Heart left ventricle (tissue), 13 donors: ENCODE data around the gene AP4E1.

Source experiments
- POLR2A ChIP-seq, 2 donors: fragments of 450-650 bp; IDR thresholded peaks; one replicate each; pipeline ENCODE4 v1.6.1; 2017; ENCODE audit warnings: antibody characterized with exemption in 2 of 2, mild to moderate bottlenecking in 2 of 2, moderate library complexity in 2 of 2
- TF ChIP-seq, protein P1 (sequence below), 12 donors: fragments of 200-600 bp; sonication (generic) in 4 of 12; IDR thresholded peaks; one replicate each; pipeline versions ENCODE4 v1.5.0 to v1.8.0; 2018 to 2022; ENCODE audit warnings: antibody characterized with exemption in 12 of 12, mild to moderate bottlenecking in 5 of 12
- donor health status: ischemic (EF 13 %, LVEDD 7.1; RV severe dilation, severe dysfunction).
- donor health status: DM: no; HTN: yes; CAD: no.
- donor health status: DM: no; HTN: no; CAD: no.
- donor health status: ischemic (EF 25% LVEDD 6.9; RV normal size, moderate dysfunction).
- donor health status: ischemic (EF 25% LVEDD 5.7; RV mildly dilated, moderate dysfunction).
- donor health status: ischemic (EF 35%, LVEDD 5.7; RV mildly dilated, moderate dysfunction).
- donor health status: nonischemic (EF 11% LVEDD 7.7; RV severe dilation, severe dysfunction).
- donor health status: DM: yes; HTN: yes; CAD: no.
- donor health status: PGD.
- donor health status: ischemic (EF 29% LVEDD 5.4; RV normal size, mild dysfunction).
- donor health status: nonischemic (EF 23%, LVEDD 6.1; RV moderate dilation, normal function).

- TF ChIP-seq, protein P1, sequence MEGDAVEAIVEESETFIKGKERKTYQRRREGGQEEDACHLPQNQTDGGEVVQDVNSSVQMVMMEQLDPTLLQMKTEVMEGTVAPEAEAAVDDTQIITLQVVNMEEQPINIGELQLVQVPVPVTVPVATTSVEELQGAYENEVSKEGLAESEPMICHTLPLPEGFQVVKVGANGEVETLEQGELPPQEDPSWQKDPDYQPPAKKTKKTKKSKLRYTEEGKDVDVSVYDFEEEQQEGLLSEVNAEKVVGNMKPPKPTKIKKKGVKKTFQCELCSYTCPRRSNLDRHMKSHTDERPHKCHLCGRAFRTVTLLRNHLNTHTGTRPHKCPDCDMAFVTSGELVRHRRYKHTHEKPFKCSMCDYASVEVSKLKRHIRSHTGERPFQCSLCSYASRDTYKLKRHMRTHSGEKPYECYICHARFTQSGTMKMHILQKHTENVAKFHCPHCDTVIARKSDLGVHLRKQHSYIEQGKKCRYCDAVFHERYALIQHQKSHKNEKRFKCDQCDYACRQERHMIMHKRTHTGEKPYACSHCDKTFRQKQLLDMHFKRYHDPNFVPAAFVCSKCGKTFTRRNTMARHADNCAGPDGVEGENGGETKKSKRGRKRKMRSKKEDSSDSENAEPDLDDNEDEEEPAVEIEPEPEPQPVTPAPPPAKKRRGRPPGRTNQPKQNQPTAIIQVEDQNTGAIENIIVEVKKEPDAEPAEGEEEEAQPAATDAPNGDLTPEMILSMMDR (IDR thresholded peaks at IDR 0.05): no peak
- no peak for TF ChIP-seq POLR2A (IDR thresholded peaks at IDR 0.05)
These were observed 102.7 kb downstream of the AP4E1 start for GRCh38 chr15:51011212-51011611.
